ENCODE results near the gene KCNQ5.

The KCNQ5 gene

DNA sequence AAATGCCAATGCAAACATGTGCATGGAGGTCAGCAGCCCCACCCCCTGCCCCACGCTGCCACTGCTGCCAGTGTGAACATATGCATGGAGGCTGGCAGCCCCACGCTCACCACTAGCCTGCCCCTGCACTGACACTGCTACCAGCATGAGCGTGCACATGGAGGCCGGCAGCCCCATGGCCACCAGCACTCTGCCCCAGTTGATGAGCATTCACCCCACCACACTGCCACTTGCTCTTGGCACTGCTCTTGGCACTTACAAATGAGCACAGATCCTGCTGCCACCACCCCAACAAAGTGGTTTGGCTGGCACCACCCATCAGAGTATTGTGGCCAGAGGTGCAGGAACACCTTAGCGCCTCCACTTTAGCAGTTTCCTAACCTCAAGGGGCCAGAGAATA lies 429.3 kb downstream of the KCNQ5 start:
- Mint-ChIP-seq H3K9me3 (ENCODE audit: low read depth) (no peaks in the 10 kb centered on the region), H3K27ac (no peak overlapping the region), H3K36me3 (peaks cover 3% of the 10 kb centered on the region), H3K4me1 (ENCODE audit: low read depth) (no peaks in the 10 kb centered on the region), H3K27me3 (no peaks in the 10 kb centered on the region), H3K4me3 (no peak overlapping the region)

DNA sequence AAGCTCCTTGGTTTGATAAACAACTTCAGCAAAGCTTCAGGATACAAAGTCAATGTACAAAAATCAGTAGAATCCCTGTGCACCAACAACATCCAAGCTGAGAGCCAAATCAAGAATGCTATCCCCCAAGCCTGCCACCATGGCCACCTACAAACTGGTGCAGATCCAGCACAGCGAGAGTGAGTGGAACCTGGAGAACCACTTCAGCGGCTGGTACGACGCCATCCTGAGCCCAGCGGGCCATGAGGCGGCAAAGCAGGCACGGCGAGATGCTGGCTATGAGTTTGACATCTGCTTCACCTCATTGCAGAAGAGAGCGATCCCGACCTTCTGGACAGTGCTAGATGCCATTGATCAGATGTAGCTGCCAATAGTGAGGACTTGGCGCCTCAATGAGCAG lies 433.1 kb downstream of the KCNQ5 start:
- Mint-ChIP-seq H3K27me3 (no peaks in the 10 kb centered on the region), H3K36me3 (no peaks in the 10 kb centered on the region), H3K4me3 (no peak overlapping the region), H3K27ac (no peak overlapping the region), H3K9me3 (ENCODE audit: low read depth) (no peaks in the 10 kb centered on the region), H3K4me1 (ENCODE audit: low read depth) (no peaks in the 10 kb centered on the region)

DNA sequence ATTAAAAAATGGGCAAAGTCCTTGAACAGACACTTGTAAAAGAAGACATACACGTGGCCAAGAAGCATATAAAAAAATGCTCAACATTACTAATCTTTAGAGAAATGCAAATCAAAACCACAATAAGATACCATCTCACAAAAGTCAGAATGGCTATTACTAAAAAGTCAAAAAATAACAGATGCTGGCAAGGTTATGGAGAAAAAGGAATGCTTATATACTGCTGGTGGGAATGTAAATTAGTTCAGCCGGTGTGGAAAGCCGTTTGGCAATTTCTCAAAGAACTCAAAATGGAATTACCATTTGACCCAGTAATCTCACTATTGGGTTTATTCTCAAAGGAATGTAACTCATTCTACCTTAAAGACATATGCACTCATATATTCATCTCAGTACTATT lies 436.9 kb downstream of the KCNQ5 start:
- H3K27me3 Mint-ChIP-seq = no peaks in the 10 kb centered on the region
- no peak overlapping the region for H3K27ac Mint-ChIP-seq
- H3K36me3 Mint-ChIP-seq = no peaks in the 10 kb centered on the region
- H3K9me3 Mint-ChIP-seq (ENCODE audit: low read depth) = no peaks in the 10 kb centered on the region
- H3K4me3 Mint-ChIP-seq = no peak overlapping the region
- H3K4me1 Mint-ChIP-seq (ENCODE audit: low read depth) = no peaks in the 10 kb centered on the region

DNA sequence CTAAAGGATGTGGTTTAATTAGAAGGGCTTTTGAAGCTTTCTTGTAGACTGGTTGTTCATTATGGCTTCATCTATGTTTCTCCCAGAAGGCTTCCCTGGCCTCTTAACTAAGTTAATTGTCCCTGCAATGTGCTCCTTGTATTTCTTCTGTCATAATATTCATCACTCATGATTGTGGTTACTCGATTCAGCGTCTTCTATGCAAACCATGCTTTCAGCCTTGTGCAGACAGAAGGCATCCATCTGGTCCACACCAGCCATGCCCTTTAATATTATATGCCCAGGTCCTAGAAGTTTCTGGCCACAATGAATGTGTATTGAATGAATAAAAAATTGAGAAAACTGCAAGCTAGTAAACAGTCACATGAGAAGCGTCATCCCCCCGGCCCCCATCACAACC lies 440.3 kb downstream of the KCNQ5 start:
- no peak overlapping the region for H3K4me3 Mint-ChIP-seq
- H3K36me3 Mint-ChIP-seq = peaks cover 5% of the 10 kb centered on the region
- no peaks in the 10 kb centered on the region for H3K27me3 Mint-ChIP-seq
- H3K4me1 Mint-ChIP-seq (ENCODE audit: low read depth) = no peaks in the 10 kb centered on the region
- no peak overlapping the region for H3K27ac Mint-ChIP-seq
- H3K9me3 Mint-ChIP-seq (ENCODE audit: low read depth) = peaks cover 4% of the 10 kb centered on the region

DNA sequence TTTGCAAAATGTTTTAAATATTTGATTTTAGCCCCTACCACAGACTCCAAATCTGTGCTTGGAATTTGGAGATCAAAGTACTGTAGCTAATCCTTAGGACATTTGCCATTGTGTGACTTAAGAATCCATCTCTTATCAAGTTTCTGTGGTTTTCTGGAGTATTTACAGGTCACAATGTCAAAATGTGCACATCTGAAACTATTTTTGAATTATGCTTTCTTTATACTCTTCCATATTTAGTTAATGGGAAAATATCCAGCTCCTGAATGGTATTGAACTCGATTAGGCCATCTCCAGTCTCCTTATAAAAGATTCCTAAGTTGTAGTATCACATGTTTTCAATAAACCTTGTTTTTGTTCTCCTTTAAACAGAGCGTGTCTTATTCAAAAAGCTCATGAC lies 441.0 kb downstream of the KCNQ5 start:
- Mint-ChIP-seq H3K27ac (no peak overlapping the region), H3K36me3 (peaks cover 5% of the 10 kb centered on the region), H3K4me3 (no peak overlapping the region), H3K27me3 (no peaks in the 10 kb centered on the region), H3K4me1 (ENCODE audit: low read depth) (no peaks in the 10 kb centered on the region), H3K9me3 (ENCODE audit: low read depth) (peaks cover 4% of the 10 kb centered on the region)

DNA sequence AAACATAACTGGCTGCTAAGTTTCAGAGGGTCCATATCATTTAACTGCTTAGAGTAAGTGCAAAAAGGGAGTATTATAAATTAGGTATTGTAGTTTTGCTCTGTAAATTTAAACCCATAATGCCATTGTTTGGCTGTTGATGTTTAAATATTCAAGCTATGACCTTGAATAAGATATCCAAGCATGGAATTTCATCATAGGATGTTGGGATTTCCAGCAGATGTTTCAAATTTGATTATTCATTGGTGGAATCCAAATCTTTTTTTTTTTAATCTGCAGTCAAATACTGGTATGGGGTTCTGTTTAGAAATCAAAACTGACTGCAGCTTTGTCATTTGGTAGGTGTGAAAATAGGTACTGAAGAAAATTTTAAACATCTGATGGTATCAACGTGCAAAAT lies 442.4 kb downstream of the KCNQ5 start:
- H3K27ac Mint-ChIP-seq = no peak overlapping the region
- H3K4me3 Mint-ChIP-seq = no peak overlapping the region
- H3K4me1 Mint-ChIP-seq (ENCODE audit: low read depth) = no peaks in the 10 kb centered on the region
- no peaks in the 10 kb centered on the region for H3K27me3 Mint-ChIP-seq
- peaks cover 4% of the 10 kb centered on the region for H3K9me3 Mint-ChIP-seq (ENCODE audit: low read depth)
- H3K36me3 Mint-ChIP-seq = peaks cover 5% of the 10 kb centered on the region

DNA sequence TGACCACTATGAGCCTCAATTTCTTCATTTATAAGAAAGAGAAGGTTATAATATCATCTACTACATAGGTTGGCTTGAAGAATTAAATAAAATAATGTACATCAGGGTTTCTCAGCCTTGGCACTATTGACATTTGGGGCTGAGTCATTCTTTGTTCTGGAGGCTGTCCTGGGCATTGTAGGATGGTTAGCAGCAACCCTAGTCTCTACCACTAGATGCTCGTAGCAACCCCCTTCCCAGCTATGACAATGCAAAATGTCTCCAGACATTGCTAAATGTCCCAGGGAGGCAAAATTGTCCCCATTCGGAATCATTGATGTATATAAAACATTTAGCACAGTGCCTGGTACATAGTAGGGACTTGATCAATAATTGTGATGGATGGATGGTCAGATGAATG lies 451.4 kb downstream of the KCNQ5 start:
- no peaks in the 10 kb centered on the region for H3K27me3 Mint-ChIP-seq
- H3K4me1 Mint-ChIP-seq (ENCODE audit: low read depth) = no peaks in the 10 kb centered on the region
- no peaks in the 10 kb centered on the region for H3K9me3 Mint-ChIP-seq (ENCODE audit: low read depth)
- no peak overlapping the region for H3K27ac Mint-ChIP-seq
- H3K4me3 Mint-ChIP-seq = no peak overlapping the region
- H3K36me3 Mint-ChIP-seq = no peaks in the 10 kb centered on the region

DNA sequence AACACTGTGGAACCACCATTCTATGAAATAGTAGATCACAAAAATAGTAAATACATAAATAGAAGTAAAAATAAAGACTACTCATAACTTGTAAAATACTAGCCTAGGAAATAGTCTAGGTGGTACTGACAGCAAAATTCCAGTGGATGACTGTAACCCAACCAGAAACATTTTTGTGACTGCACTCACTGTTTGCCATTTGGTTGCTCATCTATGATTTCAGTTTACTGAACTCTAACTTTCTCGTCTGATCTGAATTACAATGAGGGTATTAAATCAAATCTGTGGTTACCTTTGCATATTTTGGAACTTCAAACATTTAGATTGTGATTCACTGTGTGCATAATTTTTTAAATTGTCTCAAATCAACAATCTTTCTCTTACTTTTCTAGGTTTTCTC lies 452.3 kb downstream of the KCNQ5 start:
- Mint-ChIP-seq H3K27me3 (no peaks in the 10 kb centered on the region), H3K4me3 (no peak overlapping the region), H3K9me3 (ENCODE audit: low read depth) (no peaks in the 10 kb centered on the region), H3K36me3 (no peaks in the 10 kb centered on the region), H3K27ac (no peak overlapping the region), H3K4me1 (ENCODE audit: low read depth) (no peaks in the 10 kb centered on the region)

DNA sequence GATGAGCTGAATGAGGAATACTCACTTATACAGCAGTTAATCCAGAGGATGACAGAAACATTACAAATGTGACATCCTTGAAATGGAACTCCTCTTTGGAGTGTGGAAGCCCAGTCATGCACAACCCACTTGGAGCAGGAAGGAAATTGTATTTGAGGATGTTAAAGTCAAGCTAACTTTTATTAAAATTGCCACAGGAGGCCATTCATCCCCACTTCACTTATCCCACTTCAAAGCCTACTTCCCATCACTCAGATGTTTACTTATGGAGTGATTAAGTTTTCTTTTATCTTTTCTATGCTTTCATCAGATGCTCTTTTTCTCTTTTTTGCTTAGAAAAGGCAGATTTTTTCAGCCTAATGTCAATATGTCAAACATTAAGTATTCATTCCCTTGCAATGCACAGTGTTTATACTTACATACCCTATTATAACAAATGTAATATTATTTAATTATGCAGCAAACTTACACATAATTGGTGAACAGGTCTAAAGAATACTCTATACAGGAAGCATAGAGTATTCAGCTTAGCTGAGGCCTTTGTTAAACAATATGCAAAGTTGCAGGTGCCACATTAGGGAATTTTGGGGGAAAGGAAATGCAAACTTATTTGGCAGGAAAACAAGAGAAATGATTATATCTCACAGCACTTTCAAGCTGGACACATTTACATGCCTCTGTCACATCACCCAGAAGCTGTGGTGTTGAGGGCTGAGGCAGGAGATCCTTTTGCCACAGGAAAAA lies 454.5 kb downstream of the KCNQ5 start:
- peaks cover 5% of the 10 kb centered on the region for H3K36me3 Mint-ChIP-seq
- no peak overlapping the region for H3K27ac Mint-ChIP-seq
- no peaks in the 10 kb centered on the region for H3K9me3 Mint-ChIP-seq (ENCODE audit: low read depth)
- H3K27me3 Mint-ChIP-seq = no peaks in the 10 kb centered on the region
- H3K4me1 Mint-ChIP-seq (ENCODE audit: low read depth) = peaks cover 3% of the 10 kb centered on the region
- H3K4me3 Mint-ChIP-seq = no peak overlapping the region

DNA sequence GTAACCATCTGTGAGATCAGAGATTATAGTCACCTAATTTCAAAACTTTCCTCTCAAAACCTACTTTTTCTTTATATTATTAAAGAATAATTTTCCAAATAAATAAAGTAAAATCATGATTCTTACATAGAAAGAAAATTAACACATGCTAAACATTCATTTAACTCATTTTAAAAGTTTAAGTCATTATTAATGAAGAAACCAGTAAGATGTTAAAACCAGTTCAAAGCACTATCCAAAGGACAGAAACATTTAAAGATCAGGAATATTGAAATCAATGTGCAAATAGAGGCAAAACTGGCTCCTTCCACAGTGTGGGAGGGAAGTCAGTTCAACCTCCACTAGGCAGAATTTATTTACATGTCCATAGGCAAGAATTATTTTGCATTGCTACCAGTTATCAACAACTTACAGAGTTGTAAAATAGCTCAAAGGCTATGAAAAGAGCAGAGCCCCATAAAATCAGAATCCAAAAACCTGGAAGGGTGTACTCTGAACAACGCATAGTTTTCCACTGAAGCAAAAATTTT lies 456.5 kb downstream of the KCNQ5 start:
- H3K27ac Mint-ChIP-seq = no peak overlapping the region
- H3K4me3 Mint-ChIP-seq = no peak overlapping the region
- H3K36me3 Mint-ChIP-seq = peaks cover 9% of the 10 kb centered on the region
- no peaks in the 10 kb centered on the region for H3K9me3 Mint-ChIP-seq (ENCODE audit: low read depth)
- H3K4me1 Mint-ChIP-seq (ENCODE audit: low read depth) = peaks cover 3% of the 10 kb centered on the region
- H3K27me3 Mint-ChIP-seq = no peaks in the 10 kb centered on the region

DNA sequence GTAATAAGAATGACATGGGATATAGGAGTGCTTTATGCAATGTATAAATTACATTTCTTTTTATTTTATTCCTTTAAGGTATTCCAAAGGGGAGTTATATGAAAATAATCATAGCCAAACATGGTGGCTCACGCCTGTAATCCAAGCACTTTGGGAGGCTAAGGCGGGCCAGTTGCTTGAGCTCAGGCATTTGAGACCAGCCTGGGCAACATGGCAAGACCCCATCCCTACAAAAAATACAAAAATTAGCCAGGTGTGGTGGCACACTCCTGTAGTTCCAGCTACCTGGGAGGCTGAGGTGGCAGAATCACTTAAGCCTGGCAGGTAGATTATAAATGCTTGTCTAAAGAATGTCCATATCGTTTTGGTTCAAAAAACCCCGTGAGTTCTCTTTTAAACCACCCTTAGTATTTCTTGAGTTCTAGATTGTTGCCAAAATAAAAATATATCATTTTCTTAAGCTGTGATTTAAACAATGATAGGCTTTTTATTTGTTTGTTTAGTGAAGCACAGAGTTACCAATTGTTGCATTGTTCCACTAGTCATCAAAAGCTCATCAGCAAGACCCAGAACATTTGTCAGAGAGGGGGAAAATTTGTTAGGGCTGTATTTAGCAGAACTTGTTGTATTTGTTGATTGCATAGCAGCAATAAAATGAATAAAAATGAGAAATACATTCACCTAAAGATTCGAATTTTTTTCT lies 457.2 kb downstream of the KCNQ5 start:
- no peaks in the 10 kb centered on the region for H3K27me3 Mint-ChIP-seq
- no peaks in the 10 kb centered on the region for H3K9me3 Mint-ChIP-seq (ENCODE audit: low read depth)
- peaks cover 3% of the 10 kb centered on the region for H3K4me1 Mint-ChIP-seq (ENCODE audit: low read depth)
- no peak overlapping the region for H3K4me3 Mint-ChIP-seq
- no peak overlapping the region for H3K27ac Mint-ChIP-seq
- peaks cover 9% of the 10 kb centered on the region for H3K36me3 Mint-ChIP-seq

DNA sequence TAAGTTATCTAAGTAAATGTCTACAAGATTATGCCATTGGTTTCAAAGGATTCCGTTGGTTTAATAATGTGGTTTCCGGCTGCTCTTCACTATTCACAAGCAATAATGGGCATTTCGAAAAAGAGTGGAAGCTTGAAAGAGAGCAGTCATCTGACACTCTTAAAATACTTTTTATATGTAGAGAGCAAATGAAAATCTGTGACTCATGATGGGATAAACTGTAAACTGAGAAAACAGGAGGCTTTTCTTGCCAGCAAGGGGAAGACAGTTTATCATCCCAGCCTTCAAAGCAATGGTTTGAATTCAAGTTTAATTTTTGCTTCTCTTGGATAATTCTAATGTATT lies 457.7 kb downstream of the KCNQ5 start:
- H3K27ac Mint-ChIP-seq = no peak overlapping the region
- no peak overlapping the region for H3K4me3 Mint-ChIP-seq
- peaks cover 9% of the 10 kb centered on the region for H3K36me3 Mint-ChIP-seq
- H3K4me1 Mint-ChIP-seq (ENCODE audit: low read depth) = peaks cover 3% of the 10 kb centered on the region
- no peaks in the 10 kb centered on the region for H3K9me3 Mint-ChIP-seq (ENCODE audit: low read depth)
- no peaks in the 10 kb centered on the region for H3K27me3 Mint-ChIP-seq

DNA sequence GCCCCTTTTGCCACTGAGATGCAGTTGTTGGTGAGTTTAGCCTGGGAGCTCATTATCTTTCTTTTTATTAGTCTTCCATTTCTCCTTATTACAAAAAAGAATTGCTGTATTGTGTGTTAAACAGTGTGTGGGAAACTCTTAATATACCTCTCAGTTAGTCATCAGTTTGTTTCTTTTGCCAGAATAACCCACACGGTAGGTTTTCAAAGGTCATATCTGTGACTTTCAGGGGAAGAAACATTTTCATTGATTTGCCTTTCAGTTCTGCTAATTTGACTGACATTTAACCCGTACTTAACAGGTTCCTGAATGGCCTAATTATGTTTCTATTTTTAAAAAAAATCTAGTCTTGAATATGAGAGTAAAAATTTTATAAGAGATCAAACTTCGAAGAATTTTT lies 458.1 kb downstream of the KCNQ5 start:
- Mint-ChIP-seq H3K27me3 (no peaks in the 10 kb centered on the region), H3K36me3 (peaks cover 9% of the 10 kb centered on the region), H3K4me1 (ENCODE audit: low read depth) (peaks cover 3% of the 10 kb centered on the region), H3K9me3 (ENCODE audit: low read depth) (no peaks in the 10 kb centered on the region), H3K27ac (no peak overlapping the region), H3K4me3 (no peak overlapping the region)

DNA sequence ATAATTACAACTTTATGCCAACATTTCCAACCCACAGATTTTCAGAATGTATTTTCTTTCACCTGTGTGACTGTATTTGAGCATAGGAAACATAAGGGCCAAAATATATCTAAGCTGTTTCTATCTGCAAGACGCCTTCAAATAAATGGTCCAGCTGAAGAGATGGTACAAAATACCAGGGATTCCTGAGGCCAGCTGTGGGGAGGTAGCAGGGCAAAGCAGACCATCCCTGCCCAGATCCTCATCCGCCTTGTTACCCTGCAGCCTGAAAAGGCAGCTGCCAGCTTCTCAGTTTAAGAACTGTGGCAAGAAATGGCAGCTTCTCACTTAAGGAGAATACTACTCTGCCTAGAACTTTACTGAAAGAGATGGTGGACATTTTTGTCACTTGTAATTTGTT lies 460.1 kb downstream of the KCNQ5 start:
- Mint-ChIP-seq H3K4me3 (no peak overlapping the region), H3K4me1 (ENCODE audit: low read depth) (peaks cover 3% of the 10 kb centered on the region), H3K9me3 (ENCODE audit: low read depth) (no peaks in the 10 kb centered on the region), H3K27me3 (no peaks in the 10 kb centered on the region), H3K36me3 (peaks cover 13% of the 10 kb centered on the region), H3K27ac (no peak overlapping the region)

DNA sequence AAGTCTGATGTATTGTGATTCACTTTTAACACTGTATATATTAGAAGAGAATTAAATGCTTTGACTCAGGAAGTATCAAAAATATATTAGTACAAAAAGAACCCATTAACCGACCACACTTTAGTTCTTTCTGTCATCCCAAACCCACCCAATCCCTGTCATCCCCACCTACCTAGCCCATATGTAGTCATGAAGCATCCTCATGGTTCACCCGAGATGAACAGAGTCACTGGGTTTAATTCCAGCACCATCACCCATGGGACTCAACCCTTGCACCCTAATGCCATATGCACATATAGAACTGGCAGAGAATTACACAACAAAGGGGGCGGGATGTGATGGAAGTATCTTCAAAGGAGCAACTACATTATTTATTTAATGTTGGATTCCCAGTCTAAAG lies 462.0 kb downstream of the KCNQ5 start:
- H3K27ac Mint-ChIP-seq = no peak overlapping the region
- no peaks in the 10 kb centered on the region for H3K27me3 Mint-ChIP-seq
- H3K4me1 Mint-ChIP-seq (ENCODE audit: low read depth) = peaks cover 3% of the 10 kb centered on the region
- H3K4me3 Mint-ChIP-seq = no peak overlapping the region
- no peaks in the 10 kb centered on the region for H3K9me3 Mint-ChIP-seq (ENCODE audit: low read depth)
- H3K36me3 Mint-ChIP-seq = peaks cover 19% of the 10 kb centered on the region

DNA sequence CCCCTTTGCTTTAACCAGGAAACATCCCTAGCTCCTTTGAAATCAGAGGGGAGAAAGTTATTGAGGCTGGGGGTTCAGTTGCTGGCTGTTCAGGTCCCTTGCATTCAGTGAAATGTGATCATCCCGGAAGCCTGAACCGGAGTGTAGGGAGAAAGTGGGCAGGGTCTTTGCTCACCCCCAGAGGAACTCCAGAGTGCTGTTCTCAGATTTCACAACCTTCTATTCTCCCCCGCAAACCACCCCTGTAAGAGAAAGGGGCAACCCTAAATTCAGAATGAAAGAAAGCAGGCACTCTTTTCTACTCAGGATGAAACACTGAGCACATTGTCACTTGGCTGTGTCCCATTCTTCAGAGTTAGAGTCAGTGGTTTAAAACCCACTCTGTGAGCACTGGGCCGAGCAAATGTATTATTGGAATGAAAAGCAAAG lies 463.6 kb downstream of the KCNQ5 start:
- Mint-ChIP-seq H3K36me3 (peaks cover 28% of the 10 kb centered on the region), H3K9me3 (ENCODE audit: low read depth) (peaks cover 7% of the 10 kb centered on the region), H3K4me3 (no peak overlapping the region), H3K27me3 (no peaks in the 10 kb centered on the region), H3K4me1 (ENCODE audit: low read depth) (no peaks in the 10 kb centered on the region), H3K27ac (no peak overlapping the region)
